IMR-90 (cell line): ENCODE measurements around the gene GBE1.

Experiments
- CTCF ChIP-seq: conservative IDR thresholded peaks from 2 replicates; pipeline ENCODE4 v1.5.1; 2012; ENCODE audit warnings: mild to moderate bottlenecking, low read depth, low read length, improper control_type of control experiment
- ELK1 ChIP-seq: fragments of 150-350 bp; IDR thresholded peaks from 2 replicates; pipeline ENCODE4 v1.6.1; 2016; ENCODE audit warnings: low read depth, mild to moderate bottlenecking, low read length, moderate library complexity, borderline replicate concordance
- MAZ ChIP-seq: IDR thresholded peaks from 2 replicates; pipeline ENCODE4 v1.6.1; 2012; ENCODE audit warnings: low read depth, mild to moderate bottlenecking, low read length, improper control_type of control experiment, moderate library complexity, borderline replicate concordance
- MXI1 ChIP-seq: IDR thresholded peaks from 2 replicates; pipeline ENCODE4 v1.6.1; 2012; ENCODE audit warnings: low read depth, mild to moderate bottlenecking, low read length, moderate library complexity, borderline replicate concordance
- RFX5 ChIP-seq: IDR thresholded peaks from 2 replicates; pipeline ENCODE4 v1.8.0; 2012; ENCODE audit warnings: low read depth, mild to moderate bottlenecking, low read length, moderate library complexity

- TF ChIP-seq CTCF (no peak), ELK1 (no peak), RFX5 (no peak), MAZ (no peak), MXI1 (no peak)
Measured at GRCh38 chr3:81689617-81690016, 71.8 kb downstream of the GBE1 start.
